Stimulated activated CD8-positive, alpha-beta memory T cell treated with anti-CD3 and anti-CD28 coated beads, Interleukin-15, amount 100 ng/mL, for 4 hours (primary cell): ENCODE measurements around the gene CPT2.

Source experiments
- DNase-seq, 2 donors: peaks; one replicate each; pipeline ENCODE4 v3.0.0-alpha.2; 2020; ENCODE audit warnings: low read depth in 2 of 2

The CPT2 gene

DNA sequence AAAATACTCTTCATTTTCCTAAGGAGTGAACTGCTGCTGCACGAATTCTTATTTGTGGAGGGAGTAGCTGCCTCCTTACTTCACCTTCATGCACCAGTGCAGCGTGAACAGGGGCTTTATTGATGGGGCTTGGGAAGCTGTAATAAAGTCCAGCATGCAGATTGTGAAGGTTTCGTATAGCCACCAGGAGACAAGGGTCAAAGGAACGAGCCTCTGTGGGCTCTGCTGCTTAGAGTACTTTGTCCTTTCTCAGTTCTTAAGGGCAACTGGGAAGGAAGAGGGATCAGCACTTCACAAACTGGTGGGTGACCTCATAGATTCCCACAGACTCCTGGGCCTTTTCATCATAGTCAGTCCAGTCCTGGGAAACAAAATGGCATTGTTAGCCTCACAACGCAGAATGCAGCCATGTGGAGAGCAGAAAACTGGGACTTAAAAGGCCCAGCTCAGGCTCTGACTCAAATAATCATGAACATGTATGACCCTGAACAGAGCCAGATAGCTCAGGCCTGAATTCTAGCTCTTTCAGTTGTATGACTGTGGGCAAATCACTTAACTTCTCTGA lies 17.8 kb downstream of the CPT2 start:
- no peak for DNase-seq

DNA sequence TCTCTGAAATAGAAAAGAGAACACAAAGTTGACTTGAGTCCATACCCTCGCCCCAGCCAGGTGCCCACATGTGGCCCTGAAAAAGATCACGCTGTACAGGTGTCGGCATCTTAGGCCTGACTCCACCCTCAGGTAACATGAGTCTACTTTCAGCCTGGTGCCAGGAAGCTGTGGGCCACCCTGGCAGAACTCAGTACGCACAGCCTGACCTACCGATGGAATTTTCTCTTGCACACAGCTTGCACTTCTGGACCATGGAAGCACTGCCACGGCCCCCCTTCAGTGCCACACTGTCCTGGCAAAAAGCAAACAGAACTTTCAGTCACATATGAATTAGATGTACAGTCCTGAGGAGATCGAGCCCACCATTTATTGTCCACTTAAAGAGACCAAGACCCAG lies 21.6 kb downstream of the CPT2 start:
- DNase-seq, result no peak

DNA sequence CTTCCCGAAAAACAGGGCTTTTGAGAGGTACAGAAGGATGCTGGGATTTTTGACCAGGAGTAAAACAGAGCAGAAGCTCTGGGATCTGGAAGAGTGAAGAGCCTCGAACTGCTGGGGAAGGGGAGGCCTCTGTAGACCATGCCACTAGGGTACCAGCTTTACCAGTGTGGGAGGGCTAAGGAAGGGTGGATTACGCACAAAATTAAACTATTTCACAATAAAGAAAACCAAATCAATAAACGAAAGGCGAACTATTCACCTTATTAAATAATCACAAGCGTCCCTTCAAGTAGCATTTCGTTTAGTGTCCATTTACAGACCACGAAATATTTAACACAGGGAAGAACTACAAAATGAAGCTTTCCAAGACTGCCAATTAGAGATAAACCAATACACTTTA lies 23.1 kb downstream of the CPT2 start:
- DNase-seq, result no peak

DNA sequence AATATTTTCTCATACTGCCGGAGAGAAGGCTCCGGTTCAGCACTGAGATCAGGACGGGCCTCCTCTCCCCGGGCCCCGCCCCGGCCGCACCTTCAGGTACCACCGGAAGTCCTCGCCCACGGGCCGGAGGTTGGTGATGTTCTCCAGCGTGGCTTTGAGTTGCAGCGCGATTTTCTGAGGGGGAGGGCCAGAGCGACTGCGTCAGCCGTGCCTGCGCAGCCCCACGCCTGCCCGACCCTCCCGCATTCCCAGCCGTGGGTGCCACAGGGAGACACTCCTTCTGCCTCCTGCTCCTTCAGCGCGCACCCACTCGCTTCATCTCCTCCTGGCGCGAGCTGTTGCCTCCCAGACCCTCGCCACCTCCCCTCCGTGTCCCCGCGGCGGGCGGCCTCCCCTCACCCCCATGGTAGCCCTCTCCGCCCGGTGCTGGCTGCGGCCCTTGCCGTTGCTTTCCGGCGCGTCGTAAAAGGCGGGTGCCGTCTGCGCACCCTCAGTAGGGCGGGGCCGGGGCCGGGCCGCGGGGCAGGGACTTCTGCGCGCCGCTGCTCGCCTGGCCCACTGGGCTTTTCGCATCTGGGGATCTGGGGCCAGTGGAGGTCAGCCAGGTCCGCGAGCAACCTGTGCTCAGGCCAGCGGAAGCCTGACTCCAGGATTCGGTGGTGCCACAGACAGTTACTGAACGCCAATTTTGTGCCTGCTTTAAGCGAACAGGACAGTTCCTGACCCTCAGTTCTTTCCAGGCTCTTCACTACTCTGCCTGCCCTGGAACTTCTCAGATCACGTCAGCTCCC lies 23.7 kb downstream of the CPT2 start, which contains the start of gene CZIB:
Gene CZIB (minus strand): TSS at position 464 of the 791 bp plus-strand sequence. CDS start 59 bp downstream, at position 405.
- peak; percentile 86 to 88 for DNase-seq

DNA sequence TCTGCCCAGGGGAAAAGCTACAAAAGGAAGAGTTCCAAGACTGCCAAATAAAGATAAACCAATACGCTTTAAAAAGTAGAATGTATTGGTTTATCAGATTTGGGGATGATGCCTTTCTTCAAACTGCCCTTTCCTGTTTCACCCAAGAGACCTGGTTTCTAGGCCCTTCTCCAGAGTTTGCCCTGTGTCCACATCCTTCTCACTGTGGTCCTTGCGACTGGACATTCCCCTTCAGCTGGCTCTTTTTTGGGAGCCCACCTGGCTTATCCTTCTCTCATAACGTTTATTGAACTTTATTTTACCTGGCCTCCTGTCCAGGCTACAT lies 24.3 kb downstream of the CPT2 start:
- no peak for DNase-seq

DNA sequence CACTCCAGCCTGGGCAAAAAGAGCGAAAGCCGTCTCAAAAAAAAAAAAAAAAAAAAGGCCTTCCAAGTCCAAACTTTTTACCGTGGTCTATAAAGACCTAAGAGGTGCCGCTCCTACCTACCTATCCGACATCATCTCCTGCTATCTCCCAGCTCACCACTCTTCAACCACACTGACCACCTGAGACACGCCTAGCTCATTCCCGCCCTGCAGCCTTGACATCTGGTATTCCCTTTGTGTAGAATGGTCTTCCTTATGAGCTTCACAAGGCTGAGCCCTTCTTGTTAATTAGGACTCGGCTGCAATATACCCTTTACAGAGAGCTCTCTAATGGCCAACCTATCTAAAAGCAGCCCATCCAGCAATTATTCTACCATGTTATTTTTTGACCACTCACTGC lies 41.0 kb downstream of the CPT2 start:
- no peak for DNase-seq

DNA sequence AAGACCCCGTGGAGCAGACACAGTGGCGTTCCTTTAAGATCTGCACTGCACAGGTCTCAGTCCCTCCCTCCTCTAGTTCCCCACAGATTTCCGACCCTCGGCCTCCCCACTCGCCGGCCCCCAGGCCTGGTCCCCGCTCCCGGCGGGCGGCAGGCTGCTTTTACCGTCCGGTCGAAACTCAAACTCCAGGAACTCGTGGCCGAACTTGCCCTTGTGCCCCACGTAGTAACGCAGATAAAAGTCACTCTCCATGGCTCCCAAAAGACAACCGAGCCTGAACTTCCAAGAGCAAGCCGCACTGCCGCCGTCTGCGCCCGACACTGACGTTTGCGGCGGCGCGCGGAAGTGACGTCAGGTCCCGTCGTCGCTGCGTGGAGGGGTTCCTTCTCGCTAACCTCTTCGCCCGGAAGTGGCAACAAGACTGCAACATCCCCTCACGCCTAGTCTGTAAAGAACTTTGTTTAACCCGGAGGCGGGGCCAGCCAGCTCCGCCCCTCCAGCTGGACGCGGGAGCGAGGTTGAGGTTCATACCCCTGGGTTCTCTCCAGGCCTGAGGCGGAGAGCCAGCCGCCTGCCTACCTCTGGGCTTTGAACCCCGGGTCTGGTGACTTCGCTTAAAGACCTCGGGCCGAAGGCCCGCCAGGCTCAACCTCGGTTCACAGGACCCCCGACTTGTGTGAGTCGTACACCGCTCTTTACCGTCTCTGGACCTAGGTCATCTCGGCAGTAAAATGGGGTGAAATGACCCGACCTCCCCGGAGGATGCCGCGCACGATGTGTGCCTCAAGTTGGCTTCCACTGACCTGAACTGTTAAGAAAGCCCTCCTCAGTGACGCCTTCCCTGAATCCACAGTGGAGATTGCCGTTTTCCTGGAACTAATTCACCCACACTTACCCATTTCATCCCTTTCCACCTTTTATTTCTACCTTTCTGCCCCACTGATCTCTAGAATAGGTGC lies 41.9 kb downstream of the CPT2 start, which contains the start of gene MAGOH:
Gene MAGOH (minus strand): TSS at position 322 of the 959 bp plus-strand sequence. CDS start 70 bp downstream, at position 252.
- DNase-seq, result peak; percentile 89 to 91

DNA sequence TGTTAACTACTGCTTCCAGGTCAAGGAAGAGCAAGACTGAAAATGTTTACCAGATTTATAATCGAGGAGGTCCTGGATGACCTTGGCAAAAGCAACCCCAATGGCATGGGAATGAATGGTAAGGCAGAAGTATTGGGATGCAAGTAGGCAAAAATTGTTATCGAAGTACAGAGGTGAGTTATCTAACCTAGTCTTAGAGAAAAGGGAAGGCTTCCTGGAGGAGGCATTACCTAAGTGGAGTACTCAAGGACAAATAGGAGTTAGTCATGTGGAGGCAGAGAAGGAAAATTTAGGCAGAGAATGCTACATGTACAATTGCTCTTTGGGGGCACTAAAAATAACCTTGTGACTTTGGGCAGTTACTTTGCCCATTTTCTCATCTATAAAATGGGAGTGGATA lies 45.2 kb downstream of the CPT2 start:
- DNase-seq, result no peak

DNA sequence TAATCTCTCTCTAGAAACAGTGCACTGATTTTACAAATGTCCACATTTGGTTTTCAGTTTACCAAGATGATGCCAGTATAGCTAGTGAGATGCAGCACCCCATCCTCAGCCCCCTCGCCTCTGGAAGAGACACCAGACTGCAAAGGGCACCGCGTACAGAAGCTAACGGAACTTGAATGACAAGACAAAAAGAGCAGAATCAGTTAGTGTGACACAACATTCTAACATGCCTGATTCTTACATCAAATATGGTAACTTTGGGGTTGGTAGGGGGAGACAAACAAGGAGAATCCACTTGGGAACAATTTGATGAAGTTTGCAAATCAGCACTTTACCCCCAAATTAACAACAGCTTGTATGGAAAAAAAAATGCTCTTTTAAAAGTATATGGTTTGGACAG lies 45.8 kb downstream of the CPT2 start:
- no peak for DNase-seq

DNA sequence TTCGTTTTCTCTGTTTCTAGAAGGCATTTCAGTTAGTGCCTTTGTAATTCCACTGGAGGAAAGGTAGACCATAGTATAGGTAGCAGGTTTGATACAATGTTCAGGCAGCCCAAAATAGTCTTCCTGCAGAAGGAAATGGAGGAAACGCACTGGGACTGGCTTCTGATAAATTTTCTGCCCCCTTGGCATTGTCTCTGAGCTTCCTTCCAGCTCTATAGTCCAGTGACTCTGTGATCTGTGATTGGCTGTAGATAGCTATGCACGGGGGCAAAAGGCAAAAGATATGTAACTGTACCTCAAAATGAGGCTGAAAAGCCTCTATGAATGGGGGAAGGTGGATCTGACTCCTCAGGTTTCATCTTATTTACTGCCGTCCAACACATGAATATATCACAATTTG lies 47.5 kb downstream of the CPT2 start:
- no peak for DNase-seq

DNA sequence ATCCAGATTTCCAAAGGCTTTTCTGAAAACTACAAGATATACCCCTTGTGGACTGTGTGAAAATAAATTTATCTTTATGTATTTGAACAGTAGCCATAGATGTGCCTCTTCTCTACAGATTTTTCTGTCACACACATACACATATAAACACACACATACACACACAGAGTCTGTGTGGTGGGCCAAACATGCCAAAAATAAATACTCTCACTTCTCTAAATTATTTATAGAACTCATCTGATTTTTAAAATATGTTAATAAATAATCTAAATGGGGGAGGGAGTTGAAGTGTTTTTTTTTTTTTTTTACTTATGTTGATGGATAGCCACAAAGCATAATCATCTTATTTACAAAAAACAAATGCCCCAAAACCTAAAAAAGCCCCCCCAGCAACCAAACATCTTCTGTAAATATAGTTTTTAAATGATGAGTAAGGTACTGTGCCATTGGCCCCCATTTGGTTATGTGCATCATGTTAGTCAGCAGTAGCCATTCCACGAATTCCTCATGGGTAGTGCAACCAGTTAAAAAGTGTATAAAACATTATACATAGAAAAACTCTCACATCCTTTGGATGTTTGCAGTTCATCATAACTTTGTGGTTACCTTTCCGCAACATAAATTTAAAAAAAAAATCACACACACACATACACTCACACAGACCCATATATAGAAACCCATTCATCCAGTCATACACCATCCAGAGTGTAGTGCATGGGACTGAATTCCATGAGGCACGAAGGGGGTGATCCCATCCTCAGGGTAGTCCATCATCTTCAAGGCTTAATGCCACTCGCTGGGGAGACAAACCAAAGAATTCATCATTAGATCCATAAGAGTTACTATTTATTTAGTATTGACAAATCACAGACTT lies 49.9 kb downstream of the CPT2 start:
- DNase-seq, result no peak

DNA sequence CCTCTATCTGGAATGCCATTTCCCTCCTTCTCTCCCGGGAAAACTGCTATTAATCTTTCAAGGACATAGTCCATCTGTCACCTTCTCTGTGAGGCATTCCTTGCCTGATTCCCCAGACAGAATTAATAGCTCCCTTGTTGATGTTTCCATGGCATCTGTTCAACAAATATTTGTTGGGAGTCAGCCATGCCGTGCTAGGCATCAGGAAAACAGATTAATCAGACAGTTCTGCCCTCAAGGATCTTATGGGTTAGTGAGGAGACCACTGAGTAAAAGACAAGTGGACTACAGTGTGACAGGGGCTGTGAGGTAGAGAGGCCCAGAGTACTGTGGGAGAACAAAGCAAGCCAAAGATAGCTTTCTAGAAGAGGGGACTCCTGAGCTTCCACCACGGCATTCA lies 53.1 kb downstream of the CPT2 start:
- DNase-seq, result no peak

DNA sequence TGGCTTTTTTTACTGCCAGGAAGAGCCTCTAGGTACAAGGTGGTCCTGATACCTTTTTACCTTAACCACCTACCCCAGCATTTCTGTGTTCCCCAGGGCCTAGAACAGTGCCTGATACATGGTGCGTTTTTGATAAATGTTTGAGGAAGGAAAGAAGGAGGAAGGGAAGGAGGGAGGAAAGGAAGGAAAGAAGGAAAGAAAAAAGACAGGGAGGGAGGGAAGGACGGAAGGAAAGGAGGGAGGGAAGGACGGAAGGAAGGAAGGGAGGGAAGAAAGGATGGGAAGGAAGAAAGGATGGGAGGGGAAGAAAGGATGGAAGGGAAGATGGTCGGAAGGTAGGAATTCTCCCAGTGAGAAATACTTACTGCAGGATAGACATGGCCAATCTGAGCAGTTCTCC lies 53.7 kb downstream of the CPT2 start:
- DNase-seq, result no peak

DNA sequence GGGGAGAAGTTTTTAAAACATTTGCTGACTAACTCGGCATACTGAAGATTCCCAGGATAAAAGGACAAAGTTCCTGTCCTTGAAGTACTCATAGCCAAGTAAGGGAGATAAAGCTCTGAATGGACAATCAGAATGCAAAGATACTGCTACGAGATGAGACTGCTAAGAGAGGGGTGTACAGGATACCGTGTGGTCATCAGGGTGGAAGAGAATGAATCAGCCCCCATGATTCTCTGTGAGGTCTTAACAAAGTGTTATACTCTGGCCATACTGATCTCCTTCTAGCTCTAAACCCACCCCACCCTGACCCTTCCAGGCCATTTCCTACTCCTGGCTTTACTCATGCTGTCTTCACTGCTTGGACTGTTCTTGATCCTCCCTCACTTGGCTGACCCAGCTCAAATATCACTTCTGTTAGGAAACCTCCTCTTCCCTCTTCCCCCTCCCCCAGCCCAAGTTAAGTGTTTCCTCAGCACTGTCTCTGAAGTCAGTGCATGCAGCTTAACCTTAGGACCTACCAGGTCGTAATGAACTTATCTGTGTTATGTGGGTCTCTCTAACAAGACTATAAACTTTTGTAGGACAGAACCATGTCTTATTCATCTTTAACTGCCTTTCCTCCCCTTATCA lies 57.5 kb downstream of the CPT2 start:
- DNase-seq, result no peak

DNA sequence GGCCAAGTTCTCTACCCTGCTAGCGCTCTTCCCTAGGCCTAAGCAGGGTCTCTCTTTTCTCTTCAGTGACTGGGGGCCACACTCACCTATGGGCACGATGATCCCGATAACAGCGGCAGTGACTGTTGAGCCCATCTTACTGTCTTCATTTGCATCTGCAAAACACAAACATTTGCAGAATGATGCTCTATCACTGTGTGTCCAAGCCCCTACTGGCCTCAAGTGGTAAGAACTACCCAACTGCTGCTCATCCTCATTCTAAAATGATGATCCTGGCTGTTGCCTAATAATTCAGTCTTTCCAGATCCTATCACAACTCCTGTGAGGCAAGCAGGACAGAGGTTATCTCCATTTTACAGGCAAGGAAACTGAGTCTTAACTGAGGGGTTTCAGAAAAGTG lies 58.4 kb downstream of the CPT2 start:
- DNase-seq, result no peak

DNA sequence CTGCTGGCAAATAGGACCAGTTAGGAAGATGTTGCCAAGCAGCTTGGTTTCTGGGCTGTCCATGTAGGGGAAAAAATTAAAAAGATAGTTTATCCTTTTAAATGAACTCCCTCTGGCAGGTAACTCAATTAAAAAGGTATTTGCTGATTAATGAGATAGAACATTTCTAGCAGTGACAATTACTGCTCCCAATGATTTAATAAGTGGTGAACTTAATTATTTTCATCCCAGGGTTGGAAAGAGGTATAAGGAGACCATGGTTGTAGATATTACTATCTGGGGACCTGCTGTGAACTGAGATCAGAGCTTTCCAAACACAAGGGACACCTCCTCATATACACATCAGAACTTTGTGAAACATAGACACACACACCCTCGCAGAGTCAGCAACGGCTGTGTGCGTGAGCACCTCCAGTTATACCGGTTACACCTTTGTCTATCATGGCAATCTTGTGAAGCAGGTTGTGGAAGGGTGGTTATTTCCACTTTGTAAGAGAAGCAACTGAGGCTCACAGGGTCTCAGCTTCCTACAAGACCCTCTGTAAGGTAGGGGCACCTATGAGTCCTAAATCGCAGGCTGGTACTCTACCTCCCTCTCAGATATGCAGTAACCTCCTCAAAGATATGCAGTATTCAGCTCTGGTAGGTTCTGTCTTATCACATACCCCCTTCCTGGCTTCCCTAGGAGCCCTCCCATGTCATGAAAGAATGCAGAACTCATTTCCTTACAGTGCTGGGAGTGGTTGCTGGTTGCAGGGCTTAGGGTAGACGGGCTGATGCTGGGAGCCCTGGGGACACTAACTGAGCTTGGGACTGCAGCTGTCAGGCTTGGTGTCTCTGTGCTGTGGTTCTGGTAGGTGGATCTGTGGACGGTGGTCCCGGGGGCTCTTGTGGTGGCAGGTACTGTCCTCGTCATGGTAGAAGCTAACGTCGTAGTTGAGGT lies 60.2 kb downstream of the CPT2 start:
- no peak for DNase-seq

DNA sequence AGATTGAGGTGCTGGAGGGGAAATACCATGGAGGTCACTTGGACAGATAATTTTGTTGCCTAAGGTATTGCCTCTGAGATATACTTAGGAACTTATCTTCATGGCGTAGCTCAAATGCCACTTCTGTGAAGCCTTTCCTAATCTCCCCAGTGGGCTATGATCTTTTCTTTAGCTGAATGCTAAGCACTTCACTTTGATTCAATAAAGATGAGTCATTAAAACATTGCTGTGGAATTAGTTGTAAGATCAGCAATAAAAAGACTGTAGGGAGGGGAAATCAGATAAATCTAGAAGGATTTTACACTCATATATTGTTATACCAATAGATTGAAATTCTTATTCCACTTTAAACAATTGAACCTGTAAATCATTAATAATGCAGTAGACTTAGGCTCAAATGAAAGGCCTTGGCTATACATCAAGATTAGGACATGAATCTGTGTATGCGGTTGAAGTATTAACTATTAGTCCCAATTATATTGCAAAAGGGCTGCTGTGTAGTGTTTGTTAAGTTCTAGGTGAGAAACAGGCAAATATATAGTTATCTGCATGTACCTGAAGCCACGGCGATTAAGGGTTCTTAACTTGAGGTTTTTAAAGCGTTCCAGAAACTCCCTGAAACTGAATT lies 60.9 kb downstream of the CPT2 start:
- no peak for DNase-seq

DNA sequence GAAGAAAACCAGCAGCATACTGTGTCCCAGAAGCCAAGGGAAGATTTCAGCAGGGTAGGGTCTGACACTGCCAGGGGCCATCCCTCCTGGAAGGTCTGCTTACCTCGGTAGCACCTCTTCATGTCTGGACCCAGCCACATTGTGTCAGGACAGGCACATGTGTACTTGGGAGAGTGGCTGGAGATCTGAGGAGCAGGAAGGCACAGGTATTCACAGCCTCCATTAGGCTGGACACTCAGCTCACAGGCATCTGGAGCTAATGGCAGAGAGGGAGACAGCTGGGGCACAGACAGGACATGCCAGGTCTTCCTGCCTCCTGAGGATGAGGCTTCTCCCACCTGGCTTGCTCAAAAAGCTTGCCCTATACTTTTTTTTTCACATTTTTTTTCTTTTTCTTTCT lies 61.6 kb downstream of the CPT2 start:
- no peak for DNase-seq

DNA sequence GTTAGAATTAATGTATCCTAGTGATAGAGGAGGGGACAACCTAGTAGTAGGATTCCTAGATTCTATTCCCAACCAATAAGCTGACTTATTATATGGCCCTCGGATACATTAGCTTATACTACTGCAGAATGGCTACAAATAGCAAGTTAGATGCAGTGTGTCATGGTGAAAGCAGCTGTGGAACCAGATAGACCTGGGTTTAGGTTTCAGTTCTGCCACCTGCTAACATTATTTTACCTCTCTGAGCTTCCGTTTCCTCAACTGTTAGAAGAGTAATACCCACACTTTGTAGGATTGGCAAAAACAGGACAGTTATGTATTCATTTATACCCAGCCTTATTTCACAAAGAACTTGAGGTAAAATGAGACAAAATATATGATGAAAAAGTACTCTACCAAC lies 63.3 kb downstream of the CPT2 start:
- DNase-seq, result no peak
